ENCODE measurements around the gene ACER3. TPM values are rescaled to one million over a fixed set of nuclear protein-coding genes. Genes with fewer than 3 reads are reported as not detected.

ACER3 gene
- total RNA-seq, 1 donor, result 15.3 TPM

GRCh38 chr11:77072851-77073327 is 212.2 kb downstream of the ACER3 start:
- no peak for TF ChIP-seq CTCF (IDR thresholded peaks at IDR 0.05; ENCODE audit: insufficient read depth, low read length)
- H3K4me3 ChIP-seq (ENCODE audit: low read depth, low read length), result no peak overlapping the region
- DNase-seq (ENCODE audit: low read depth), result no peak

GRCh38 chr11:77073328-77074001 is 212.7 kb downstream of the ACER3 start:
- peak overlapping the region; percentile 10 for H3K4me3 ChIP-seq (ENCODE audit: low read depth, low read length)
- DNase-seq (ENCODE audit: low read depth), result peak; percentile 94
- TF ChIP-seq CTCF (IDR thresholded peaks at IDR 0.05; ENCODE audit: insufficient read depth, low read length), result peak; percentile 86

GRCh38 chr11:77074205-77074604 is 213.5 kb downstream of the ACER3 start:
- no peak for DNase-seq (ENCODE audit: low read depth)
- no peak for TF ChIP-seq CTCF (IDR thresholded peaks at IDR 0.05; ENCODE audit: insufficient read depth, low read length)
- no peak overlapping the region for H3K4me3 ChIP-seq (ENCODE audit: low read depth, low read length)

GRCh38 chr11:77074626-77075221 is 214.0 kb downstream of the ACER3 start:
- no peak for DNase-seq (ENCODE audit: low read depth)
- no peak for TF ChIP-seq CTCF (IDR thresholded peaks at IDR 0.05; ENCODE audit: insufficient read depth, low read length)
- H3K4me3 ChIP-seq (ENCODE audit: low read depth, low read length), result no peak overlapping the region

- no peak overlapping the region for H3K4me3 ChIP-seq (ENCODE audit: low read depth, low read length)
- no peak for DNase-seq (ENCODE audit: low read depth)
- TF ChIP-seq CTCF (IDR thresholded peaks at IDR 0.05; ENCODE audit: insufficient read depth, low read length), result no peak
These were observed 214.7 kb downstream of the ACER3 start for GRCh38 chr11:77075425-77075905.

Other genes with a start within 250 kb of the ACER3 start
- gene LRRC32, start 190.2 kb upstream of the ACER3 start, total RNA-seq (ENCODE audit: low replicate concordance), result 23.1 and 30.0 TPM in 2 replicates
- 5.6 and 24.6 TPM in 2 replicates for gene TSKU, start 77.6 kb upstream of the ACER3 start, total RNA-seq (ENCODE audit: low replicate concordance)
- gene B3GNT6, start 173.5 kb downstream of the ACER3 start, total RNA-seq (ENCODE audit: low replicate concordance), result not detected in 2 replicates
- gene CAPN5, start 206.1 kb downstream of the ACER3 start, total RNA-seq (ENCODE audit: low replicate concordance), result 9.6 and 31.0 TPM in 2 replicates
- gene OMP, start 241.9 kb downstream of the ACER3 start, total RNA-seq (ENCODE audit: low replicate concordance), result 1.1 TPM in 1 of 2 replicates, not detected in the other

All from fibroblast of the aortic adventitia (primary cell).